SK-N-SH treated with all-trans-retinoic acid at 6 μM for 48 hours (cell line): ENCODE measurements around the gene C6orf118.

Experiments used
- ARNTL ChIP-seq: fragments of 450-650 bp; formaldehyde crosslinking; IDR thresholded peaks from 2 replicates; pipeline ENCODE4 v1.5.0; 2020; ENCODE audit warnings: low read depth, mild to moderate bottlenecking, moderate library complexity, borderline replicate concordance
- ESRRG ChIP-seq: fragments of 250-450 bp; sonication (Bioruptor Pico); IDR thresholded peaks from 2 replicates; pipeline ENCODE4 v1.6.1; 2021; ENCODE audit warnings: mild to moderate bottlenecking
- GLIS3 ChIP-seq: fragments of 250-450 bp; sonication (Bioruptor Pico); IDR thresholded peaks from 2 replicates; pipeline ENCODE4 v1.5.0; 2020; ENCODE audit warnings: mild to moderate bottlenecking, moderate library complexity
- ISL1 ChIP-seq: fragments of 250-450 bp; sonication (Bioruptor Pico); IDR thresholded peaks from 2 replicates; pipeline ENCODE4 v2.1.2; 2022; ENCODE audit warnings: mild to moderate bottlenecking, moderate library complexity
- RARB ChIP-seq: fragments of 250-450 bp; sonication (Bioruptor Pico); IDR thresholded peaks from 2 replicates; pipeline ENCODE4 v1.8.0; 2021; ENCODE audit warnings: mild to moderate bottlenecking, moderate library complexity
- TCF4 ChIP-seq: fragments of 250-450 bp; sonication (Bioruptor Pico); IDR thresholded peaks from 2 replicates; pipeline ENCODE4 v1.8.0; 2021; ENCODE audit warnings: mild to moderate bottlenecking, moderate library complexity, borderline replicate concordance
- TOX ChIP-seq: fragments of 250-450 bp; sonication (Bioruptor Pico); IDR thresholded peaks from 2 replicates; pipeline ENCODE4 v1.8.0; 2021; ENCODE audit warnings: mild to moderate bottlenecking, moderate library complexity, borderline replicate concordance
- ZFP30 ChIP-seq: fragments of 450-650 bp; formaldehyde crosslinking; IDR thresholded peaks from 2 replicates; pipeline ENCODE4 v1.5.0; 2022; ENCODE audit warnings: mild to moderate bottlenecking, moderate library complexity
- ZNF70 ChIP-seq: fragments of 450-650 bp; formaldehyde crosslinking; IDR thresholded peaks from 2 replicates; pipeline ENCODE4 v1.5.0; 2020; ENCODE audit warnings: mild to moderate bottlenecking, moderate library complexity
- ZNF8 ChIP-seq: fragments of 450-650 bp; formaldehyde crosslinking; IDR thresholded peaks from 2 replicates; pipeline ENCODE4 v1.5.0; 2020; ENCODE audit warnings: mild to moderate bottlenecking, moderate library complexity
- TF ChIP-seq, protein P1 (sequence below): fragments of 250-450 bp; sonication (Bioruptor Pico); IDR thresholded peaks from 2 replicates; pipeline ENCODE4 v1.5.1; 2020; ENCODE audit warnings: low read depth, mild to moderate bottlenecking, moderate library complexity
- TF ChIP-seq, protein P2 (sequence below): fragments of 250-450 bp; sonication (Bioruptor Pico); IDR thresholded peaks from 2 replicates; pipeline ENCODE4 v1.8.0; 2020; ENCODE audit warnings: mild to moderate bottlenecking, moderate library complexity, borderline replicate concordance

DNA sequence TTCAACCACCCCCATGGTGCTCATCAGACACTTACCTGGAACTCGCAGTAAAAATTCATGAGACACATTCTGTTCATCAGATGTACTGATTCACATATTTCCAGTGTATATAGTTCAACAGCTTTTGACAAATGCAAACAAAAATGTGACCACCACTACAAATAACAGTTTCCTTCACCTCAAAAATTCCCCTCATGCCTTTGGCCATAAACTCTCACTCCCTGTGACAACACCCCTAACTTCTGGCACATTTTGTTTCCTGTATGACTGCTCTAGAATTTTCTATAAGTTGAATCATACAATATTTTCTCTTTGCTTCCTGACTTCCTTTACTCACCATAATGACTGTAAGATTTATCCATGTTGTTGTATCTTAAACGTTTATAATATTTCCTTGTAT, 63.7 kb downstream of the C6orf118 start:
- TF ChIP-seq RARB (CRISPR knock-in tag): no peak
- no peak for TF ChIP-seq ESRRG (CRISPR knock-in tag)
- TF ChIP-seq ZNF70 (CRISPR knock-in tag): no peak
- TF ChIP-seq TCF4: no peak
- TF ChIP-seq, protein P1, sequence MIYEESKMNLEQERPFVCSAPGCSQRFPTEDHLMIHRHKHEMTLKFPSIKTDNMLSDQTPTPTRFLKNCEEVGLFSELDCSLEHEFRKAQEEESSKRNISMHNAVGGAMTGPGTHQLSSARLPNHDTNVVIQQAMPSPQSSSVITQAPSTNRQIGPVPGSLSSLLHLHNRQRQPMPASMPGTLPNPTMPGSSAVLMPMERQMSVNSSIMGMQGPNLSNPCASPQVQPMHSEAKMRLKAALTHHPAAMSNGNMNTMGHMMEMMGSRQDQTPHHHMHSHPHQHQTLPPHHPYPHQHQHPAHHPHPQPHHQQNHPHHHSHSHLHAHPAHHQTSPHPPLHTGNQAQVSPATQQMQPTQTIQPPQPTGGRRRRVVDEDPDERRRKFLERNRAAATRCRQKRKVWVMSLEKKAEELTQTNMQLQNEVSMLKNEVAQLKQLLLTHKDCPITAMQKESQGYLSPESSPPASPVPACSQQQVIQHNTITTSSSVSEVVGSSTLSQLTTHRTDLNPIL: no peak
- TF ChIP-seq ZNF8: no peak
- no peak for TF ChIP-seq GLIS3 (CRISPR knock-in tag)
- TF ChIP-seq, protein P2, sequence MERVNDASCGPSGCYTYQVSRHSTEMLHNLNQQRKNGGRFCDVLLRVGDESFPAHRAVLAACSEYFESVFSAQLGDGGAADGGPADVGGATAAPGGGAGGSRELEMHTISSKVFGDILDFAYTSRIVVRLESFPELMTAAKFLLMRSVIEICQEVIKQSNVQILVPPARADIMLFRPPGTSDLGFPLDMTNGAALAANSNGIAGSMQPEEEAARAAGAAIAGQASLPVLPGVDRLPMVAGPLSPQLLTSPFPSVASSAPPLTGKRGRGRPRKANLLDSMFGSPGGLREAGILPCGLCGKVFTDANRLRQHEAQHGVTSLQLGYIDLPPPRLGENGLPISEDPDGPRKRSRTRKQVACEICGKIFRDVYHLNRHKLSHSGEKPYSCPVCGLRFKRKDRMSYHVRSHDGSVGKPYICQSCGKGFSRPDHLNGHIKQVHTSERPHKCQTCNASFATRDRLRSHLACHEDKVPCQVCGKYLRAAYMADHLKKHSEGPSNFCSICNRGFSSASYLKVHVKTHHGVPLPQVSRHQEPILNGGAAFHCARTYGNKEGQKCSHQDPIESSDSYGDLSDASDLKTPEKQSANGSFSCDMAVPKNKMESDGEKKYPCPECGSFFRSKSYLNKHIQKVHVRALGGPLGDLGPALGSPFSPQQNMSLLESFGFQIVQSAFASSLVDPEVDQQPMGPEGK (CRISPR knock-in tag): no peak
- TF ChIP-seq ARNTL (CRISPR knock-in tag): no peak
- no peak for TF ChIP-seq ISL1 (CRISPR knock-in tag)
- TF ChIP-seq ZFP30: no peak
- TF ChIP-seq TOX: no peak
